ENCODE results near the gene NR4A2.

Gene NR4A2

DNA sequence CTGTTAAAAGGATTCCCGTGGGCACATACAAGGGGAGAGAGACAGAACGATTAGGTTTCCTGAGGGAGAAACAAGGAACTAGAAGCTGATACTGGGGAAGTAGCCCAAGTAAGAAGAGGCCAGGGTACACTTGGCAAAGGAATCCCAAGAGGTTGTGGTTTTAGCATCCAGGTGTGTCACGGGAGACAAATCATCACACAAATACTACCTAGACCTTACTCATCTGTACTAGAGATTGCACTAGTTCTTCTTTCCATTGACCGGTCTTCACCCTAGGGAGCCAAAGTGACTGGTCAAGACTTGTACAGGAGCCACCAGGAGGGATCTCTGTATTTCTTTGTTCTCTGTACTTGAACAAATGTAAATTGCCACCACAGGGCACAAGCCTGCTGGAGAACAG lies 14.2 kb upstream of the NR4A2 start:
- no peaks in the 10 kb centered on the region for H3K4me1 ChIP-seq (ENCODE audit: control insufficient read depth, insufficient read depth, low read length)
- H3K9ac ChIP-seq (ENCODE audit: low read length): no peak overlapping the region
- no peak overlapping the region for H3K27ac ChIP-seq (ENCODE audit: low read depth, low read length)
- no peaks in the 10 kb centered on the region for H3K36me3 ChIP-seq (ENCODE audit: control insufficient read depth, insufficient read depth, low read length)
- H3K4me3 ChIP-seq (ENCODE audit: low read length): no peak overlapping the region
- no peaks in the 10 kb centered on the region for H3K27me3 ChIP-seq (ENCODE audit: control insufficient read depth, insufficient read depth, low read length)

DNA sequence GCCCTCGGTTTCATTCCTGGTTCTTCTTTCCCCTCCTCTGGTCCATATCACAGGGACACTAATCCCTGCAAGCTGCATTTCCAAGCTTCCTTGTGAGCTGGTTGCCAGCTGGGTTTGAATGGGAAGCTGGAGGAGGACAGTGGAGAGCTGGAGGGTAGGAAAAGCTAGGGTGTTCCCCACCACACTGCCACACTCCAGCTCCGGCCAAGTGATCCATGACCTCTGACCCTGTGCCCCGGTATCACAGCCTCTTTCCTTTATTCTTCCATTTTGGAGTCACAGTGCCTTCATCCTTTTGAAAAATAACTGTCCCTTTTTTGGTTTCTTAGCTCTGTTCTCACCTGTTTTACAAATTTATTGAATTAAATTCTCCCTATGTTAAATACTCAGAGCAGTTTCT lies 13.1 kb upstream of the NR4A2 start:
- H3K27me3 ChIP-seq (ENCODE audit: control insufficient read depth, insufficient read depth, low read length): no peaks in the 10 kb centered on the region
- H3K27ac ChIP-seq (ENCODE audit: low read depth, low read length): no peak overlapping the region
- no peak overlapping the region for H3K4me3 ChIP-seq (ENCODE audit: low read length)
- H3K9ac ChIP-seq (ENCODE audit: low read length): no peak overlapping the region
- H3K4me1 ChIP-seq (ENCODE audit: control insufficient read depth, insufficient read depth, low read length): peaks cover 3% of the 10 kb centered on the region
- H3K36me3 ChIP-seq (ENCODE audit: control insufficient read depth, insufficient read depth, low read length): no peaks in the 10 kb centered on the region

DNA sequence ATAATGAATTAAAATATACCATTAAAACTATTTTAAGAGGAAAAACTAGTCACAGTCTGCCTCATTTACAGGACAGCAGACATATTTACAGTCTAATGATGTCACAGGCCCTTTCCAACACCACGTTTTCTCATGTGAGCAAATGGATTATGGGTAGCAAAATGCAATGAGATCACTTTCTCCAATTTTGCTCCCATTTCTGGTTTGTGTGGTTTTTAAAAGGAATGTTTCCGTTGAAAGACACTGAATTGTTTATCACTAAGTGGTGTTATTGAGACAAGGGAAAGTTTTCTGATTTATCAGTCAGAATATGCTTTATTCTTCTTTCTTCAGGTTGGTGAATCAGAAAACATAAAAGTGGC lies 11.4 kb upstream of the NR4A2 start:
- Histone ChIP-seq H3K27me3 (ENCODE audit: control insufficient read depth, insufficient read depth, low read length) (no peaks in the 10 kb centered on the region), H3K9ac (ENCODE audit: low read length) (no peak overlapping the region), H3K4me3 (ENCODE audit: low read length) (no peak overlapping the region), H3K4me1 (ENCODE audit: control insufficient read depth, insufficient read depth, low read length) (peaks cover 3% of the 10 kb centered on the region), H3K36me3 (ENCODE audit: control insufficient read depth, insufficient read depth, low read length) (no peaks in the 10 kb centered on the region), H3K27ac (ENCODE audit: low read depth, low read length) (no peak overlapping the region)

DNA sequence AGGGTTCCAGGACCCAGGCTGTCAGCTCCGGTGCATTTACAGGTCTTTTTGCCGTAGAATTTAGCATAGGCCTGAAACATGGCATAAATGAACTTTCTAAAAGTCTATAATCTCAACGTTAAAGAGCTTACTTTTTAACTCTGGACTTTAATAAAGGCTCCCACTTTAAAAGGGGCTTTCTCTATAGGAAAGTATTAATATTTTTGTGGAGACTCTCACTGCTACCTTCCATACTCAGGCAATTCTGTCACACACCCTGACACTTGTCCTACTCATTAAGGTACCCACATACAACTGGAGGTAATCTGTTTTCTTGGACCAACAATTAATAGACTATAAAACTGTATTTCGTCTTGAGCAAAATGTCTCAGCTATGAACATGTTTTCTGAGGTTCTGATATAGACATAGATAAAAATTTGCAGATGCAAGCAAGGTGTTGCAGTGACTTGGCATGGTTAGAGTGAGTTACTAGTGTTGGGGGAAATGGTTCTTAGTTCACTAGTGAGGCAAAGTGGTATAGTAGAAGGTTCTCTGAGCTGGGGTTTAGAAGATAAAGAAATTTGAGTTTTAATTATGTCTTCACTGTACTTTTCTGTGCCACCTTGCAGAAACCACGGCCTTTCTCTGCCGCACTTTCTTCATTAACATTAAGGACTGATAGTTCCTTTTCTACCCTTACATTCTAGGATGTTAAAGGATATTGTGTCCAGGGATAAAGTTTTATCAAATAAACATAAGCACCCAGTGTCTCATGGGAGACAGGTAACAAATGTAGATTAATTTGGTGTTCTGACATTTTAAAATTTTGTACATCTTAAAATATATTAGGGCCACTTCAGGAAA lies 10.8 kb upstream of the NR4A2 start:
- peaks cover 3% of the 10 kb centered on the region for H3K4me1 ChIP-seq (ENCODE audit: control insufficient read depth, insufficient read depth, low read length)
- no peaks in the 10 kb centered on the region for H3K36me3 ChIP-seq (ENCODE audit: control insufficient read depth, insufficient read depth, low read length)
- H3K9ac ChIP-seq (ENCODE audit: low read length): peak overlapping the region; percentile 94
- peak overlapping the region; percentile 87 for H3K4me3 ChIP-seq (ENCODE audit: low read length)
- H3K27ac ChIP-seq (ENCODE audit: low read depth, low read length): peak overlapping the region; percentile 100
- no peaks in the 10 kb centered on the region for H3K27me3 ChIP-seq (ENCODE audit: control insufficient read depth, insufficient read depth, low read length)

DNA sequence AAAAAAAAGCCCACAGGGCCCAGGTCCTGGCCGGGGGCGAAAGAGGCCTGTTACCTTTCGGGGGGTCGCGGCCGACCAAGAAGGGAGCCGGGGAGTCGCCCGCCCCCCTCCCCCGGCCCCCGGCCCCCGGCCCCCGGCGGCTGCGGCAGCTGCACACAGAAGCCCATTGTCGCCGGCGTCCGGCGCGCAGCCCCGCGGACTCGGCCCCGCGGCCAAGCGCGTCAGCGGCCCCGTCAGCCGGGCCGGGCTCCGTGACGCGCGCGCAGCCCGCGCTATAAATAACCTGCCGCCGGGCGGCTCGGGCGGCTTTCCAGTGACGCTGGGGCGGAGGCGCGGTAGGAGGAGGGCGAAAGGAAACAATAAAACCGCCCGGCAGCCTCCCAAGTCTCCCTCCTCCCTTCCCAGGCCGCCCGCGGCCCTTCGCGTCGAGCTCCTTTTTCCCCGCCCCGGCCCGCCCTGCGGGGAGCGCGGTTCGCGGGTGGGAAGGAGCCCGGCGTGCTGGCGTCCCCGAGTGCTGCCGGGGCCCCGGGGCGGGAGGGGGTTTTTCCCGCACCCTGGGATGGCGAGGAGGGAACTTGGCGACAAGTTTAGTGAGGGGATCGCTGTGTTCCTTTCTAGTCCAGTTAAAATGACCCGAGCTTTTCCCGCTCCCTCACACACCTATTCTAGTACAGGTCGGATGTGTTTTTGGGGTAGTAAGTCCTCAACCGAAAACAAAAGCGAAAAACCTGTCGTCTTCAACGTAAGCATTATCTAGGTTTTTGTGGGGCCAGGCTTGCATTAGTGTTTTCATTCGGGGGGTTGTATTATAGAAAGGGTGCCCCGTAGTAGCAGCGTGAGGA lies 10.0 kb upstream of the NR4A2 start:
- no peaks in the 10 kb centered on the region for H3K27me3 ChIP-seq (ENCODE audit: control insufficient read depth, insufficient read depth, low read length)
- peak overlapping the region; percentile 100 for H3K27ac ChIP-seq (ENCODE audit: low read depth, low read length)
- peaks cover 3% of the 10 kb centered on the region for H3K4me1 ChIP-seq (ENCODE audit: control insufficient read depth, insufficient read depth, low read length)
- peak overlapping the region; percentile 91 for H3K4me3 ChIP-seq (ENCODE audit: low read length)
- H3K36me3 ChIP-seq (ENCODE audit: control insufficient read depth, insufficient read depth, low read length): no peaks in the 10 kb centered on the region
- H3K9ac ChIP-seq (ENCODE audit: low read length): peak overlapping the region; percentile 99

DNA sequence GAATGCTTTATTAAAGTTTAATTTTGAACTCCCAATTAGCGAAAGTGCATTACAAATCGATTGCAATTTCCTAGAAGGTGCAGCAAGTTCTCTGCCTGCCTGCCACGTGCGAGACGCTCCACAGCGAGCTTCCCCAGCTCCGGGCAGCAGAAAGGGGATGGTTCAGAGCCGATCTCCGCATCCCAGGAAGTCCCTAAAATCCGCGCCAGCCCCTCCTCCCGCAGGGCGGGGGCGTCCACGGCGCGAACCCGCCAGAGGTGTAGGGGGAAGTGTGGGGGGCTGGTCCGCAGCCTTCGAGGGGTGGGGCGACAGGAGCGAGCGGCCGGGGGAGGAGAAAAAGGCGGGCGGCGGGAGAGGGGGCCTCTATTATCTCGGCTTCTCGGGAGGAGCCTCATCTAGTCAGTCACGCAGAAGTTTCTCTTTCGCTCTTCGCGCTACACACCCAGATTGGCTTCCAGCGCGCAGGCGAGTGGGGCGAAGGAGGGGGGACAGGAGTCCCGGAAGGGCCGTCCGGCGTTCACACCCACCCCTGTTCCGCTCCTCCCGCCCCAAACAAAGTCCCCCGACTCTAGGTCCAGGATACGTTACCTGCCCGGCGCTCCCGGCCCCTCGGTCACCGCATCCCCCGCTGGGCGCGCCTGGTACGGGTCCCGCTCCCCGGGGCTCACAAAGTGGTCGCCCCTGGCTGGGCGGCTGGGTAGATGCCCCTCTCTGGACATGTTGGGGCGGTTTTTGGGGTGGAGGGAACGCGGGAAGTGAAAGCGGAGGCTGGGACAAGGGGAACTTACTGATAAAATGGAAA lies 9.1 kb upstream of the NR4A2 start:
- peaks cover 3% of the 10 kb centered on the region for H3K4me1 ChIP-seq (ENCODE audit: control insufficient read depth, insufficient read depth, low read length)
- H3K36me3 ChIP-seq (ENCODE audit: control insufficient read depth, insufficient read depth, low read length): no peaks in the 10 kb centered on the region
- peak overlapping the region; percentile 91 for H3K4me3 ChIP-seq (ENCODE audit: low read length)
- H3K27me3 ChIP-seq (ENCODE audit: control insufficient read depth, insufficient read depth, low read length): no peaks in the 10 kb centered on the region
- peak overlapping the region; percentile 99 for H3K9ac ChIP-seq (ENCODE audit: low read length)
- peak overlapping the region; percentile 100 for H3K27ac ChIP-seq (ENCODE audit: low read depth, low read length)

DNA sequence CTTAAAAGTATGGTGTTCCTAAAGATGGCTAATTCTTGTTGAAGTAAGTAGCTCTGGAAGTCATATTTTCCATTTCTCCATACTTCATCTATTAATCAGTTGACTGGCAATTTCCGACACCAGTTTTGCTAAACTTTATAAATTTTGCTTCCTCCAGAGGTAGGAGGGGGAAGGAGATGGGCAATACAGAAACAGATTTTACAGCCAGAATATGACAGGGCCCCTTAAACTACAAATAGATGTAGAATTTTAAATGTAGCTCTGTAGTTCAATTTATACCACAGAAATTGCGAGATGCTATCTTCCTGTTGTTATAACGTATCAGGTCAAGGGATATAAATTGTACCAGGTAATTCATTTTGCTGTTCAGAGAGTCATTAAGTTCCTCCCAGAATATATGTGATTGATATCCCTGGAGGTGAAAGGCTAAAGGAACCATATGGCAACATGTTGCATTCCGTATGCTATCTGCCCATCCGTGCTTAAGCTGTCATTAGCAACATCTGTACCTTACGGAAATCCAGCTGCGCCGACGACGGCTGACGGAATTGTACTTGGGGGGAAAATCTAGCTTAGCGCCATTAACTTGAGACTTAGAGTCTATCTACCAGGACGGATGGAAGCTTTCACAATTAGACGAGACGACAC lies 8.4 kb upstream of the NR4A2 start:
- Histone ChIP-seq H3K9ac (ENCODE audit: low read length) (peak overlapping the region; percentile 75), H3K27ac (ENCODE audit: low read depth, low read length) (peak overlapping the region; percentile 100), H3K4me3 (ENCODE audit: low read length) (peak overlapping the region; percentile 91), H3K4me1 (ENCODE audit: control insufficient read depth, insufficient read depth, low read length) (peaks cover 3% of the 10 kb centered on the region), H3K27me3 (ENCODE audit: control insufficient read depth, insufficient read depth, low read length) (no peaks in the 10 kb centered on the region), H3K36me3 (ENCODE audit: control insufficient read depth, insufficient read depth, low read length) (no peaks in the 10 kb centered on the region)

DNA sequence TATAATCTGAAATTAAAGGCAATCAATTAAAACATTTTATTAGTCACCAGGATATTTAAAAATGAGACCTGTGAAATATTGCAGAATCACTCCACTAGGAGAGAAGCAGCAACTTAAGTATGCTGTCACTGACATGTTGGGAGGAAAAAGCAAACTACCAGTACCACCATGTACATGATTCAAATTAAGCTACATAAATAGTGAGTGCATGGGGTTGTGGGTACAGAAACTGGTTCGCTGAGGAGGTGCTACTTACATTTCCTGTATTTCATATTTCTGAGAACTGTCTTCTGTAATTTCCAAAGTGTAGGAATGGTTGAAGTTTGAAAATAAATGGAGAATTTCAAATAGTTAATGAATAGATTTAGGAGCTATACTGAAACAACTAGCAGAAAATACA lies 7.9 kb upstream of the NR4A2 start:
- Histone ChIP-seq H3K27me3 (ENCODE audit: control insufficient read depth, insufficient read depth, low read length) (no peaks in the 10 kb centered on the region), H3K4me1 (ENCODE audit: control insufficient read depth, insufficient read depth, low read length) (peaks cover 3% of the 10 kb centered on the region), H3K27ac (ENCODE audit: low read depth, low read length) (peak overlapping the region; percentile 100), H3K4me3 (ENCODE audit: low read length) (no peak overlapping the region), H3K9ac (ENCODE audit: low read length) (no peak overlapping the region), H3K36me3 (ENCODE audit: control insufficient read depth, insufficient read depth, low read length) (no peaks in the 10 kb centered on the region)

DNA sequence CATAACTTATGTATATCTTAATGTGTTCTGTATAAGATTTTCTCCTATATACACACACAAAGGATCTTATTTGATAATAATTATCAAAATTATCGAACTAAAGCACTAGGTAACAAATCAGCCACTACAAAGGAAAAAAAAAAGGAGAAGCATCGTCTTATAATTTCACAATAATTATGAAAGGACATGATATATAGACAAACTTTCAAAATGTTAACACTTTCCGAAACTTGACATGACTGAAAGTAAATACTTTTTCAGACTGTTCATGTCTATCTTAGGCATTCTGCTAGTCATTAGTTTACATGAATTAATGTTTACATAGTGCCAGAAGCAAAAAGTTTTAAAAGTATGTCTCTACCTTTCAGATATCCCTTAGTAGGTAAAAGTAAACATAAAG lies 7.3 kb upstream of the NR4A2 start:
- Histone ChIP-seq H3K9ac (ENCODE audit: low read length) (no peak overlapping the region), H3K27me3 (ENCODE audit: control insufficient read depth, insufficient read depth, low read length) (no peaks in the 10 kb centered on the region), H3K4me1 (ENCODE audit: control insufficient read depth, insufficient read depth, low read length) (peaks cover 3% of the 10 kb centered on the region), H3K4me3 (ENCODE audit: low read length) (no peak overlapping the region), H3K27ac (ENCODE audit: low read depth, low read length) (no peak overlapping the region), H3K36me3 (ENCODE audit: control insufficient read depth, insufficient read depth, low read length) (no peaks in the 10 kb centered on the region)

DNA sequence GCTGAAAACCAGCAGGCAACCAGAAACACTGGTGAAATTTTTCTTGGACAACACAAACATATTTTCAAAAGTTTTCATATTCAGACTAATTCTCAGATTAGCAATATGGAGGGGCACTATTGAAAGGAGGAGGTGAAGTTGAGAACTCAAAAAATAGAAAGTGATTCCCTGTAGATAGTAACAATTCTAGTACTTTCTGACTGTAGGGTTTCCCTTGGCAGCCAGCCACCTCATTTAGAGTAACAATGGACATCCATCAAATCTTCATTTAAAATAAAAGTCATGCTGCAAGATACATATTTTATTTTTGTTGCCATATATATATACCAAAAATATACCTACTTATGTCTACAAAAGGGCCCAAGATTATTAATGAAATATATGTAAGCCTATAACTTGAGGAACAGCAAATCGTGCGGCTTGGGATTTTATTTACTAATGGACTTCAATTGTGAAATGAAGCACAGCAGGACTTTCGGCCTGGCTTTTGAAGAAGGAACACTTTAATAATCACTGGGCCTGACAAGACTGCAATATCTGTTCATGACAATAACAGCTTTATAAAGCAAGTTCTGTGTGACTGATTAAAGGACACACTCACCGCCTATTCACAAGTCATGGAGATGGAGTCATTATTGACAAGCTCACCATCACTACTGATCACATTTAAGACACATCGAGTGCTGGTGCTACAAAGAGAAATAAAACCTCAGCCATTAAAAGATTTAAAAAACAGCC lies 6.8 kb upstream of the NR4A2 start:
- H3K4me1 ChIP-seq (ENCODE audit: control insufficient read depth, insufficient read depth, low read length): peaks cover 3% of the 10 kb centered on the region
- no peaks in the 10 kb centered on the region for H3K27me3 ChIP-seq (ENCODE audit: control insufficient read depth, insufficient read depth, low read length)
- no peak overlapping the region for H3K9ac ChIP-seq (ENCODE audit: low read length)
- H3K27ac ChIP-seq (ENCODE audit: low read depth, low read length): no peak overlapping the region
- no peak overlapping the region for H3K4me3 ChIP-seq (ENCODE audit: low read length)
- H3K36me3 ChIP-seq (ENCODE audit: control insufficient read depth, insufficient read depth, low read length): no peaks in the 10 kb centered on the region

DNA sequence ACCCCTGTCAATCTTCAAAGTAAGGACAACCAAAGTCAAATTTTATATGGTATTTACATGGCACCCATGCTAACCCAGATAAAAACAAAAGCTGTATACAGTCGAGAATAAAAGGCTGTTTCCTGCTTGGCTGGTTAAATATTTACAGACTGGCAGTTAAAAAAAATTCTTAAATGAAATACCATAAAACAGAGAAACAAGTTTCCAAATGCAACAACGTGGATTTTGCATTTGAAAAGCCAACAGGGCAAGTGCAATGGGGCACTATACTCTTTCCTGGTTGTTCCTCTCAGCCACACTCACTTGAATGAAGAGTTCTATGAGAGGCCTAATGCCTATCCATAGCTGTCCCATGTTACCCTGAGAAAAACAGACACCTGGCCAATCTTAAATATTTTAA lies 6.1 kb upstream of the NR4A2 start:
- Histone ChIP-seq H3K36me3 (ENCODE audit: control insufficient read depth, insufficient read depth, low read length) (no peaks in the 10 kb centered on the region), H3K27me3 (ENCODE audit: control insufficient read depth, insufficient read depth, low read length) (no peaks in the 10 kb centered on the region), H3K4me1 (ENCODE audit: control insufficient read depth, insufficient read depth, low read length) (peaks cover 3% of the 10 kb centered on the region), H3K4me3 (ENCODE audit: low read length) (no peak overlapping the region), H3K9ac (ENCODE audit: low read length) (no peak overlapping the region), H3K27ac (ENCODE audit: low read depth, low read length) (no peak overlapping the region)

Data from rectal smooth muscle tissue (tissue), 1 donor.